ENCODE results near the gene RIMS3.

DNA sequence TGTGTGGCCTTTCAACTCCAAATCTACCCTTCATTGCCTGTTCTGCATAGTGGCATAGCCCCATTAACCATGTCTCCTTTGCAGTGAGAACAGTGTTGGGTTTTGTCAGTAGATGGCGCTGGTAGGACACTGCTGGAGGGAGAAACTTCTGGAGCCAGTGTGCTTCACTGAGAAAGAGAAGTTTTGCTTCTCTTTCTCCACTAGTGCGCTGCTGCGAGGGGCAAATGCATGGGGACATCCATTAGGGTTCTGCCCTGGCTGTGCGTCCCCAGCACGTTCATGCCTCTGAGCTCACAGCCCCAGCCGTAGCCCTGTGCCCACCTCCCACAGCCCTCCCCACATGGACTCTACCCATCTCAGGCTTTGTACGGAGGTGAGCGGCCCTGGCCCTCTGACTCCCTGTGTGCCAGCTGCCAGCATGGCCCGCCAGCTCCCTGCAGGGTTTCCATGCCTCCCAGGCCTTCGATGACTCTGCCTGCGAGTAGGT lies 53.1 kb downstream of the RIMS3 start:
- TF ChIP-seq, protein P1, sequence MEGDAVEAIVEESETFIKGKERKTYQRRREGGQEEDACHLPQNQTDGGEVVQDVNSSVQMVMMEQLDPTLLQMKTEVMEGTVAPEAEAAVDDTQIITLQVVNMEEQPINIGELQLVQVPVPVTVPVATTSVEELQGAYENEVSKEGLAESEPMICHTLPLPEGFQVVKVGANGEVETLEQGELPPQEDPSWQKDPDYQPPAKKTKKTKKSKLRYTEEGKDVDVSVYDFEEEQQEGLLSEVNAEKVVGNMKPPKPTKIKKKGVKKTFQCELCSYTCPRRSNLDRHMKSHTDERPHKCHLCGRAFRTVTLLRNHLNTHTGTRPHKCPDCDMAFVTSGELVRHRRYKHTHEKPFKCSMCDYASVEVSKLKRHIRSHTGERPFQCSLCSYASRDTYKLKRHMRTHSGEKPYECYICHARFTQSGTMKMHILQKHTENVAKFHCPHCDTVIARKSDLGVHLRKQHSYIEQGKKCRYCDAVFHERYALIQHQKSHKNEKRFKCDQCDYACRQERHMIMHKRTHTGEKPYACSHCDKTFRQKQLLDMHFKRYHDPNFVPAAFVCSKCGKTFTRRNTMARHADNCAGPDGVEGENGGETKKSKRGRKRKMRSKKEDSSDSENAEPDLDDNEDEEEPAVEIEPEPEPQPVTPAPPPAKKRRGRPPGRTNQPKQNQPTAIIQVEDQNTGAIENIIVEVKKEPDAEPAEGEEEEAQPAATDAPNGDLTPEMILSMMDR (optimal IDR thresholded peaks at IDR 0.05 in 1 of 3, IDR thresholded peaks at IDR 0.05 in 1 of 3, conservative IDR thresholded peaks at IDR 0.05 in 1 of 3; ENCODE audit: extremely low read depth in 1 of 3, insufficient read depth in 2 of 3, low read length in 3 of 3), result peak; percentile 90 to 96 (median 95)
- TF ChIP-seq EZH2 (IDR thresholded peaks at IDR 0.05; ENCODE audit: low read length), result no peak

All from keratinocyte (primary cell).